ENCODE data around the gene DDX43.
"Not testable (repeated sequence)": the region's sequence is repeated elsewhere in the genome, so short reads cannot be mapped to it uniquely, and the experiment has no call there.

The DDX43 gene

DNA sequence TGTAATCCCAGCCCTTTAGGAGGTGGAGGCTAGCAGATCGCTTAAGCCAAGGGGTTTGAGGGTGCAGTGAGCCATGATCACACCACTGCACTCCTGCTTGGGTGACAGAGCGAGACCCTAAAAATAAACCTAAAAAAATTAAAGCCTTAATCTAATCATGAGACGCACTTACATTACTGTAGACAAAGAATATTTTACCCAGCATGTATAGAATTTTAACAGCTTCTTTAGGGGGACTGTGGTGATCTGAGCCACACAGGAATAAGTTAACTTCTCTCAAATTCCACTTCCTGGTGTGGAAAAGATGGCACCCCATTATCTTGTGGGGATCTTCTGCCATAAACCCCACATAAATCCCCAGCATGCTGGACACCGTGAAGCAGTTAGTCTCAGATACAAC lies 22.6 kb upstream of the DDX43 start:
- no peak overlapping the region for H3K4me3 ChIP-seq (ENCODE audit: low read depth, low read length)
- no peak for DNase-seq (ENCODE audit: low read depth)
- TF ChIP-seq, protein P1, sequence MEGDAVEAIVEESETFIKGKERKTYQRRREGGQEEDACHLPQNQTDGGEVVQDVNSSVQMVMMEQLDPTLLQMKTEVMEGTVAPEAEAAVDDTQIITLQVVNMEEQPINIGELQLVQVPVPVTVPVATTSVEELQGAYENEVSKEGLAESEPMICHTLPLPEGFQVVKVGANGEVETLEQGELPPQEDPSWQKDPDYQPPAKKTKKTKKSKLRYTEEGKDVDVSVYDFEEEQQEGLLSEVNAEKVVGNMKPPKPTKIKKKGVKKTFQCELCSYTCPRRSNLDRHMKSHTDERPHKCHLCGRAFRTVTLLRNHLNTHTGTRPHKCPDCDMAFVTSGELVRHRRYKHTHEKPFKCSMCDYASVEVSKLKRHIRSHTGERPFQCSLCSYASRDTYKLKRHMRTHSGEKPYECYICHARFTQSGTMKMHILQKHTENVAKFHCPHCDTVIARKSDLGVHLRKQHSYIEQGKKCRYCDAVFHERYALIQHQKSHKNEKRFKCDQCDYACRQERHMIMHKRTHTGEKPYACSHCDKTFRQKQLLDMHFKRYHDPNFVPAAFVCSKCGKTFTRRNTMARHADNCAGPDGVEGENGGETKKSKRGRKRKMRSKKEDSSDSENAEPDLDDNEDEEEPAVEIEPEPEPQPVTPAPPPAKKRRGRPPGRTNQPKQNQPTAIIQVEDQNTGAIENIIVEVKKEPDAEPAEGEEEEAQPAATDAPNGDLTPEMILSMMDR (IDR thresholded peaks at IDR 0.05; ENCODE audit: control insufficient read depth, extremely low read depth, insufficient read depth) = no peak

DNA sequence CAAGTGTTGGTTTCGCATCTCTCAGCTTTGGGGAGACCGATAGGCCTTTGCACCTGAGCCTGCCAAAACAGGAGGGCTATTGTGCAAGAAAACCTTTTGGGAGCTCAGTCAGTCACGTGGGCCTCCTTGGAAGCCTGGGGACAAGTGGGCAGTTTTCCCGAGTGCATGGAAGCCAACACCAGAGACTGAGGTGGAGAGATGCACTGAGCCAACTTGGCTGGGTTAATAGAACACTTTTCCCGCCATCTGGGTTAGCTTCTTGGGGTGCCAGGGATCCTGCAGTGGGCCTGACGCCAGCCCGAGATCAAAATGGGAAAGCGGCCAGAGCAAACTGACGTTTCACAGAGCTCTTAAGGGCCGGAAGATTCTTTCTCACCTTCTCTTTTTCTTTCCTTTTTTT lies 22.1 kb upstream of the DDX43 start:
- no peak for DNase-seq (ENCODE audit: low read depth)
- TF ChIP-seq, protein P1 (IDR thresholded peaks at IDR 0.05; ENCODE audit: control insufficient read depth, extremely low read depth, insufficient read depth) = no peak
- H3K4me3 ChIP-seq (ENCODE audit: low read depth, low read length) = no peak overlapping the region

DNA sequence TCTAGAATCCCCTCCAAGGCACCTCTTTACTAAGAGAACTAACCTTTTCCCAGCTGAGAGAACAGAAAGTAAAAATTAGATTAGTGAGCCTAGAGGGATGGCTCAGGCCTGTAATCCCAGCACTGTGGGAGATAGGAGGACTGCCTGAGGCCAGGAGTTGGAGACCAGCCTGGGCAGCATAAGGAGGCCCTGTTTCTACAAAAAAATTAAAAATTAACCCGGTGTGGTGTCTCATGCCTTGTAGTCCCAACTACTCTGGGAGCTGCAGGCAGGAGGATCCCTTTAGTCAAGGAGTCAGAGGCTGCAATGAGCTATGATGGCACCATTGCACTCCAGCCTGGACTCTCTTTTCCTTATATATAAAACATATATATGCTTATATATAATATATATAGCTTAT lies 19.4 kb upstream of the DDX43 start:
- H3K4me3 ChIP-seq (ENCODE audit: low read depth, low read length) = no peak overlapping the region
- no peak for DNase-seq (ENCODE audit: low read depth)
- TF ChIP-seq, protein P1 (IDR thresholded peaks at IDR 0.05; ENCODE audit: control insufficient read depth, extremely low read depth, insufficient read depth) = no peak

DNA sequence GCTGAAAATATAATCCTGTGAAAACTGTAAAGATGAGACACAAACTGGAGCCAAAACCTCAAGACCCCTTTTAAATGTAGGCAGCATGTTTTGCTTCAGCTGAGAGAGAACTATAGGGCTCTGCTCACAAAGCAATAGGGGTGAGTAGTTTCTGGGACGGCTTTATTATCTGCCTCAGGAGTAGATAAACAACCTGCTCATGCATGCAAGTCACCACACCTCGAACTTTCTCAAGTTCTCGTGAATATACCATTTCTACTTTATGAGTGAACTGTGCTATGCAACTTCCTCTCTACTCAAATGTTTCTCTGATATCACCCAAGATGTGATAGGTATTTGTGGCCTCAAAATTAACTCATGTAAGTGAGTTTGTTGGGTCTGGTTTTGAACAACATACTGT lies 17.4 kb upstream of the DDX43 start:
- no peak for DNase-seq (ENCODE audit: low read depth)
- H3K4me3 ChIP-seq (ENCODE audit: low read depth, low read length) = no peak overlapping the region
- TF ChIP-seq, protein P1 (IDR thresholded peaks at IDR 0.05; ENCODE audit: control insufficient read depth, extremely low read depth, insufficient read depth) = no peak

DNA sequence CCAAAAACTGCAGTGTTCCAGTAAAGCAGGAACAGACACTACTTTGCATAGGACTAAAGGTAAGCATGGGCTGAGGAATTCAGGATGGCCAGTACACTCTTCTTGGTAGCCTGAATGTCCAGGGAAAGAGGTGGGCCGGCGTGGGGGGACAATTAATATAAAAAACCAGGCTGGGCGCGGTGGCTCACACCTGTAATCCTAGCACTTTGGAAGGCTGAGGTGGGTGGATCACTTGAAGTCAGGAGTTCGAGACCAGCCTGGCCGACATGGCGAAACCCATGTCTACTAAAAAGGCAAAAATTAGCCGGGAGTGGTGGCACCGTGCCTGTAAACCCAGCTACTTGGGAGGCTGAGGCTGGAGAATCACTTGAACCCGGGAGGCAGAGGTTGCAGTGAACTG lies 13.1 kb upstream of the DDX43 start:
- DNase-seq (ENCODE audit: low read depth); H3K4me3 ChIP-seq (ENCODE audit: low read depth, low read length): not testable (repeated sequence)

DNA sequence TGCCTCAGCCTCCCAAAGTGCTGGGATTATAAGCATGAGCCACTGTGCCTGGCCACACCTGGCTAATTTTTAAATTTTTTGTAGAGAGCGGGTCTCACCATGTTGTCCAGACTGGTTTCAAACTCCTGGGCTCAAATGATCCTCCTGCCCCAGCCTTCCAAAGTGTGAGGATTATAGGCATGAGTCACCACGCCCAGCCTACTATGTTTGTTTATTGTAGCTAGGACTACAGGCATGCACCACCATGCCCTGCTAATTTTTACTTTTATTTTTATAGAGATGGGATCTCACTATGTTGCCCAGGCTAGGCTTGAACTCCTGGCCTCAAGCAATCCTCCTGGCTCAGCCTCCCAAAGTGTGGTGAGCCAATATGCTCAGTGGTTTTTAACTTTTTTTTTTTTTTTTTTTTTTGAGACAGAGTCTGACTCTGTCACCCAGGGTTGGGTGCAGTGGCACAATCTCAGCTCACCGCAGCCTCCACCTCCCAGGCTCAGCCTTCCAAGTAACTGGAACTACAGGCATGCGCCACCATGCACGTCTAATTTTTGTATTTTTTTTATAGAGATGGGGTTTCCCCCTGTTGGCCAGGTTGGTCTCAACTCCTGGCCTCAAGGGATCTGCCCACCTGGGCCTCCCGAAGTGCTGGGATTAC lies 12.0 kb upstream of the DDX43 start:
- DNase-seq (ENCODE audit: low read depth) = no peak
- no peak overlapping the region for H3K4me3 ChIP-seq (ENCODE audit: low read depth, low read length)
- TF ChIP-seq, protein P1 (IDR thresholded peaks at IDR 0.05; ENCODE audit: control insufficient read depth, extremely low read depth, insufficient read depth) = no peak

DNA sequence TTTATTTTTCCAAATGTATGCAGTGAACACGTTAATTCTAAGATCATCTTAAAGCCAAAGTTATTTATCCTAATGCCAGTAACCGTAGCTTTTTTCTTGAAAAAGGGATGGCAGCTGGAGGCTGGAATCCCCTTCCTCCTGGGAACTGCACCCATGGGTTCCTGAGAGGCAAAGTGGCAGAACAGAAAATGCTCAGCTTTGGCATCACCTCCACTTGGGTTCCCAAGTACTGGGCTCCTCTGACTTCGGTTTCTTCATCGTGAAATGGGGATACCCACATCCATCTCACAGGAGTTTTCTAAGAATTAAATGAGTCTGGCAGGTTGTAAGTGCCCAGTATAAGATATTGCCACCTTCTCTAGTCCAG lies 6.2 kb upstream of the DDX43 start:
- H3K4me3 ChIP-seq (ENCODE audit: low read depth, low read length) = peak overlapping the region; percentile 39; the same call in 1 of the 2 replicates
- DNase-seq (ENCODE audit: low read depth) = no peak
- TF ChIP-seq, protein P1 (IDR thresholded peaks at IDR 0.05; ENCODE audit: control insufficient read depth, extremely low read depth, insufficient read depth) = no peak

All from LNCaP clone FGC (cell line).